Epithelial cell of prostate (primary cell): Measurements from ENCODE around the gene AGPAT2.
"Not testable (repeated sequence)": the region's sequence is repeated elsewhere in the genome, so short reads cannot be mapped to it uniquely, and the experiment has no call there.

Source experiments
- DNase-seq: peaks from one replicate; pipeline ENCODE4 v3.0.0-alpha.2; 2011; ENCODE audit warnings: low read depth, low spot score
- H3K27ac ChIP-seq: fragments of 450-650 bp; 2 replicates; pipeline ENCODE4 v1.5.1; 2017; ENCODE audit warnings: mild to moderate bottlenecking

The AGPAT2 gene

GRCh38 chr9:136705564-136705963 lies 18.3 kb upstream of the AGPAT2 start:
- no peak for DNase-seq

GRCh38 chr9:136704741-136705140 lies 17.5 kb upstream of the AGPAT2 start:
- H3K27ac ChIP-seq, DNase-seq: not testable (repeated sequence)

More at GRCh38 chr9:136705564-136705963, 18.3 kb upstream of the AGPAT2 start:
- no peak overlapping the region for H3K27ac ChIP-seq

GRCh38 chr9:136703276-136703860 lies 16.1 kb upstream of the AGPAT2 start:
- DNase-seq: no peak
- no peak overlapping the region for H3K27ac ChIP-seq

GRCh38 chr9:136701668-136702053 lies 14.4 kb upstream of the AGPAT2 start:
- DNase-seq: no peak

GRCh38 chr9:136700959-136701667 lies 13.9 kb upstream of the AGPAT2 start:
- no peak for DNase-seq

More at GRCh38 chr9:136701668-136702053, 14.4 kb upstream of the AGPAT2 start:
- H3K27ac ChIP-seq: no peak overlapping the region

GRCh38 chr9:136700304-136700703 lies 13.0 kb upstream of the AGPAT2 start:
- H3K27ac ChIP-seq: no peak overlapping the region
- DNase-seq: no peak

More at GRCh38 chr9:136700959-136701667, 13.9 kb upstream of the AGPAT2 start:
- H3K27ac ChIP-seq: no peak overlapping the region

- no peak overlapping the region for H3K27ac ChIP-seq
- DNase-seq: no peak
Observed at GRCh38 chr9:136698635-136699246, 11.5 kb upstream of the AGPAT2 start.

- no peak overlapping the region for H3K27ac ChIP-seq
- no peak for DNase-seq
Observed at GRCh38 chr9:136697821-136698526, 10.7 kb upstream of the AGPAT2 start.

- H3K27ac ChIP-seq: no peak overlapping the region
- no peak for DNase-seq
Observed at GRCh38 chr9:136697146-136697820, 10.0 kb upstream of the AGPAT2 start.

- no peak for DNase-seq
- H3K27ac ChIP-seq: no peak overlapping the region
Observed at GRCh38 chr9:136696502-136696901, 9.2 kb upstream of the AGPAT2 start.

- DNase-seq: no peak
- no peak overlapping the region for H3K27ac ChIP-seq
Observed at GRCh38 chr9:136695955-136696354, 8.7 kb upstream of the AGPAT2 start.

- DNase-seq: peak; percentile 26
- H3K27ac ChIP-seq: no peak overlapping the region
Observed at GRCh38 chr9:136695435-136695895, 8.2 kb upstream of the AGPAT2 start.

GRCh38 chr9:136694872-136695247 lies 7.6 kb upstream of the AGPAT2 start:
- DNase-seq: no peak
- H3K27ac ChIP-seq: no peak overlapping the region

- DNase-seq: no peak
- peak overlapping the region; percentile 61 for H3K27ac ChIP-seq
Observed at GRCh38 chr9:136694163-136694871, 7.1 kb upstream of the AGPAT2 start.

GRCh38 chr9:136693490-136694162 lies 6.4 kb upstream of the AGPAT2 start:
- H3K27ac ChIP-seq: peak overlapping the region; percentile 61
- peak; percentile 61 for DNase-seq

- peak overlapping the region; percentile 61 for H3K27ac ChIP-seq
- no peak for DNase-seq
Observed at GRCh38 chr9:136693135-136693489, 5.9 kb upstream of the AGPAT2 start.

GRCh38 chr9:136692185-136693134 lies 5.2 kb upstream of the AGPAT2 start:
- DNase-seq: no peak

More at GRCh38 chr9:136692185-136693134, 5.2 kb upstream of the AGPAT2 start:
- no peak overlapping the region for H3K27ac ChIP-seq
